ENCODE measurements around the gene IL3RA.
"Not testable (repeated sequence)": the region's sequence is repeated elsewhere in the genome, so short reads cannot be mapped to it uniquely, and the experiment has no call there.

IL3RA gene

DNA sequence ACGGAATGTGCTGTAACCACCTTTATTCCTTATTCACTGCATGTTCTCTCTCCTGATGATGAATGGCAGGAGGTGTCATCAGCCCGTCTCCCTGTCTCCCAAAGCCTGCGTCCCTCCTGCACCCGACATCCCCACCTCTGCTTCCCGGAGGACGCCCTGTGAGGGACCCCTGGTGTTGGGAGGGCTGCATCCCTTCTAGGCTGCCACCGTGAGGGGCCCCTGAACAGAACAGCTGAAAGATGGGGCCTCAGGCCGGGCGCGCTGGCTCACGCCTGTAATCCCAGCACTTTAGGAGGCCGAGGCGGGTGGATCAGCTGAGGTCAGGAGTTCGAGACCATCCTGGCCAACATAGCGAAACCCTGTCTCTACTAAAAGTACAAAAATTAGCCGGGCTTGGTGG lies 89.7 kb downstream of the IL3RA start:
- DNase-seq: not testable (repeated sequence)

DNA sequence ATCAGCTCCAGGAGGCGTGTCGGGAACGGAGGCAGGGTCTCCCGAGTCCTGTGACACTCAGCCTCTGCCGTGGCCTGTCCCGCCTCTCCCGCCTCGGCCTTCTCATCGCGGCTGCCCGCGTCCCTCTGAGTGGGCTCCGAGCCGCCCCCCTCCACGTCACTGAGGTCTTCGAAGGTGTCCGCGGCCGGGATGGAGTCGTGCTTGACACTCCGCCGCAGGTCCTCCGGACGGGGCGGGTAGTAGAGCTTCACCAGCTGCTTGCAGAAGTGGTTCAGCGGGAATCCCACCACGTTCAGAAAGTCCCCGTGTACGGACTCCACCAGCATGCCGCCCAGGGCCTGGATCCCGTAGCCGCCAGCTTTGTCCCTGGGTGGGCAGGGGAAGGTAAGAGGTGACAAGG lies 91.2 kb downstream of the IL3RA start:
- DNase-seq: no peak

DNA sequence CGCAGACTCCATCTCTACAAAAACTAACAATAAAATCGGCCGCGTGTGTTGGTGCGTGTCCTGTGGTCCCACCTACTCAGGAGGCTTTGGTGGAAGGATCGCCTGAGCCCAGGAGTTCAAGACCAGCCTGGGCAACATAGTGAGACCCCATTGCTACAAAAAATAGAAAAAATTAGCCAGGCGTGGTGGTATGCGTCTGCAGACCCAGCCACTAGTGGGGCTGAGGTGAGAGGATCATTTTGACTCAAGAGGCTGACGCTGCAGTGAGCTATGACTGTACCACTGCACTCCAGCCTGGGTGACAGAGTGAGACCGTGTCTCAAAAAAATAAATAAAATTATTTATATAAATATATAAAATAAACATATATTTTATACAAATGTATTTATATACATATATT lies 93.9 kb downstream of the IL3RA start:
- DNase-seq: no peak
